ENCODE data around the gene OR6P1.

DNA sequence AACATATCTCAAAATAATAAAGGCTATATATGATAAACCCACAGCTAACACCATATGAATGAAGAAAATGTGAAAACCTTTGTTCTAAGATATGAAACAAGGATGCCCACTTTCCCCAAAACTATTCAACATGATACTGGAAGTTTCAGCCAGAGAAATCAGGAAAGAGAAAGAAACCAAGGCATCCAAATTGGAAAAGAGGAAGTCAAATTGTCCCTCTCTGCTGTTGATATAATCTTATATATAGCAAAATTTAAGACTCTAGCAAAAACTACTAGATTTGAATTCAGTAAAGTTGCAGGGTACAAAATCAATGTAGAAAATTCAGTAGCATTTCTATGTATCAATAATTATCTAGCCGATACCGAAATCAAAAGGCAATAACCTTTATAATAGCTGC is 30.4 kb upstream of the OR6P1 start:
- TF ChIP-seq POLR2AphosphoS5 (IDR thresholded peaks at IDR 0.05; ENCODE audit: low read depth, low read length) (no peak), POLR2A (IDR thresholded peaks at IDR 0.05; ENCODE audit: low read depth, low read length) (no peak)
